MM.1S (cell line): ENCODE results near the gene ATG2B.

ENCODE experiments used
- DNase-seq: peaks from one replicate; pipeline ENCODE4 v3.0.0-alpha.2; 2015
- H2AFZ ChIP-seq: fragments of 300-600 bp; sonication (generic); 2 replicates; pipeline ENCODE4 v1.6.0; 2016; ENCODE audit warnings: antibody characterized with exemption, low read length
- H3F3A ChIP-seq: fragments of 300-600 bp; sonication (generic); 2 replicates; pipeline ENCODE4 v1.6.1; 2016; ENCODE audit warnings: mild to moderate bottlenecking, antibody characterized with exemption, low read length, moderate library complexity, mixed read lengths; ENCODE audit not compliant: insufficient read depth
- H3K27ac ChIP-seq: fragments of 300-600 bp; sonication (generic); 2 replicates; pipeline ENCODE4 v1.5.1; 2016; ENCODE audit warnings: mild to moderate bottlenecking, low read length
- H3K27me3 ChIP-seq: fragments of 300-600 bp; sonication (generic); replicated peaks from 2 replicates; pipeline ENCODE4 v1.6.0; 2016; ENCODE audit warnings: low read length; ENCODE audit not compliant: insufficient read depth
- H3K36me3 ChIP-seq: fragments of 300-600 bp; sonication (generic); replicated peaks from 2 replicates; pipeline ENCODE4 v1.6.1; 2016; ENCODE audit warnings: mild to moderate bottlenecking, low read length, mixed read lengths; ENCODE audit not compliant: insufficient read depth
- H3K4me1 ChIP-seq: fragments of 300-600 bp; sonication (generic); 2 replicates; pipeline ENCODE4 v1.6.1; 2016; ENCODE audit warnings: low read length, mixed read lengths
- H3K4me2 ChIP-seq: fragments of 300-600 bp; sonication (generic); 2 replicates; pipeline ENCODE4 v1.6.0; 2016; ENCODE audit warnings: low read depth, low read length
- H3K4me3 ChIP-seq: fragments of 300-600 bp; sonication (generic); 2 replicates; pipeline ENCODE4 v1.5.1; 2016; ENCODE audit warnings: low read length, mixed read lengths
- H3K79me2 ChIP-seq: fragments of 300-600 bp; sonication (generic); 2 replicates; pipeline ENCODE4 v1.6.1; 2016; ENCODE audit warnings: mixed run types, low read length, mixed read lengths
- H3K9ac ChIP-seq: fragments of 300-600 bp; sonication (generic); 2 replicates; pipeline ENCODE4 v1.6.1; 2016; ENCODE audit warnings: low read length, mixed read lengths
- H3K9me2 ChIP-seq: fragments of 300-600 bp; sonication (generic); replicated peaks from 2 replicates; pipeline ENCODE4 v1.6.1; 2016; ENCODE audit warnings: mild to moderate bottlenecking, low read length, mixed read lengths; ENCODE audit not compliant: insufficient read depth
- H3K9me3 ChIP-seq: fragments of 300-600 bp; sonication (generic); replicated peaks from 2 replicates; pipeline ENCODE4 v1.6.1; 2016; ENCODE audit warnings: mild to moderate bottlenecking, low read length, mixed read lengths; ENCODE audit not compliant: insufficient read depth
- H4K20me1 ChIP-seq: fragments of 300-600 bp; sonication (generic); 2 replicates; pipeline ENCODE4 v1.6.1; 2016; ENCODE audit warnings: mild to moderate bottlenecking, low read length, moderate library complexity, mixed read lengths; ENCODE audit not compliant: insufficient read depth
- CTCF ChIP-seq: fragments of 300-600 bp; sonication (generic); IDR thresholded peaks from 2 replicates; pipeline ENCODE4 v1.5.1; 2016; ENCODE audit warnings: antibody characterized with exemption, low read length, mixed read lengths
- EZH2 ChIP-seq: fragments of 300-600 bp; sonication (generic); optimal IDR thresholded peaks from 2 replicates; pipeline ENCODE3; 2017; ENCODE audit warnings: low read depth, mild to moderate bottlenecking, antibody characterized with exemption, low read length, mixed read lengths
- EZH2phosphoT487 ChIP-seq: fragments of 300-600 bp; sonication (generic); IDR thresholded peaks from 2 replicates; pipeline ENCODE4 v1.6.1; 2018; ENCODE audit warnings: antibody characterized with exemption, low read length

The ATG2B gene, protein sequence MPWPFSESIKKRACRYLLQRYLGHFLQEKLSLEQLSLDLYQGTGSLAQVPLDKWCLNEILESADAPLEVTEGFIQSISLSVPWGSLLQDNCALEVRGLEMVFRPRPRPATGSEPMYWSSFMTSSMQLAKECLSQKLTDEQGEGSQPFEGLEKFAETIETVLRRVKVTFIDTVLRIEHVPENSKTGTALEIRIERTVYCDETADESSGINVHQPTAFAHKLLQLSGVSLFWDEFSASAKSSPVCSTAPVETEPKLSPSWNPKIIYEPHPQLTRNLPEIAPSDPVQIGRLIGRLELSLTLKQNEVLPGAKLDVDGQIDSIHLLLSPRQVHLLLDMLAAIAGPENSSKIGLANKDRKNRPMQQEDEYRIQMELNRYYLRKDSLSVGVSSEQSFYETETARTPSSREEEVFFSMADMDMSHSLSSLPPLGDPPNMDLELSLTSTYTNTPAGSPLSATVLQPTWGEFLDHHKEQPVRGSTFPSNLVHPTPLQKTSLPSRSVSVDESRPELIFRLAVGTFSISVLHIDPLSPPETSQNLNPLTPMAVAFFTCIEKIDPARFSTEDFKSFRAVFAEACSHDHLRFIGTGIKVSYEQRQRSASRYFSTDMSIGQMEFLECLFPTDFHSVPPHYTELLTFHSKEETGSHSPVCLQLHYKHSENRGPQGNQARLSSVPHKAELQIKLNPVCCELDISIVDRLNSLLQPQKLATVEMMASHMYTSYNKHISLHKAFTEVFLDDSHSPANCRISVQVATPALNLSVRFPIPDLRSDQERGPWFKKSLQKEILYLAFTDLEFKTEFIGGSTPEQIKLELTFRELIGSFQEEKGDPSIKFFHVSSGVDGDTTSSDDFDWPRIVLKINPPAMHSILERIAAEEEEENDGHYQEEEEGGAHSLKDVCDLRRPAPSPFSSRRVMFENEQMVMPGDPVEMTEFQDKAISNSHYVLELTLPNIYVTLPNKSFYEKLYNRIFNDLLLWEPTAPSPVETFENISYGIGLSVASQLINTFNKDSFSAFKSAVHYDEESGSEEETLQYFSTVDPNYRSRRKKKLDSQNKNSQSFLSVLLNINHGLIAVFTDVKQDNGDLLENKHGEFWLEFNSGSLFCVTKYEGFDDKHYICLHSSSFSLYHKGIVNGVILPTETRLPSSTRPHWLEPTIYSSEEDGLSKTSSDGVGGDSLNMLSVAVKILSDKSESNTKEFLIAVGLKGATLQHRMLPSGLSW (N-terminal part only)

GRCh38 chr14:96362965-96363750, at the start of gene ATG2B, which contains the start of gene GSKIP:
Gene ATG2B (minus strand): TSS chr14:96363341. CDS start chr14:96362976, 365 bp downstream.
Gene GSKIP (plus strand): TSS chr14:96363526. CDS start chr14:96382248, 18,722 bp downstream.
- Histone ChIP-seq H3K4me3 (peak within 1 kb of the TSS; percentile 73), H3K9me2 (no peaks in the 10 kb centered on the region), H3K27me3 (no peaks in the 10 kb centered on the region), H4K20me1 (no peaks in the 10 kb centered on the region), H2AFZ (peak within 1 kb of the TSS; percentile 58), H3K9ac (peak within 1 kb of the TSS; percentile 76), H3K4me1 (peaks cover 5% of the 10 kb centered on the region; the same call in 1 of the 2 replicates), H3K36me3 (no peaks in the 10 kb centered on the region), H3K9me3 (no peaks in the 10 kb centered on the region), H3K27ac (peak within 1 kb of the TSS; percentile 65), H3F3A (no peaks in the 10 kb centered on the region), H3K4me2 (peak within 1 kb of the TSS; percentile 70), H3K79me2 (peaks cover 48% of the 10 kb centered on the region)
- TF ChIP-seq CTCF (no peak), EZH2phosphoT487 (no peak), EZH2 (no peak)
- peak; percentile 79 for DNase-seq

- no peak for TF ChIP-seq CTCF
- TF ChIP-seq EZH2 = no peak
- TF ChIP-seq EZH2phosphoT487 = no peak
- no peaks in the 10 kb centered on the region for H3K79me2 ChIP-seq
- H2AFZ ChIP-seq = no peak overlapping the region
- no peak for DNase-seq
- H3K4me3 ChIP-seq = no peak overlapping the region
- no peaks in the 10 kb centered on the region for H4K20me1 ChIP-seq
- no peak overlapping the region for H3K4me2 ChIP-seq
- H3F3A ChIP-seq = no peaks in the 10 kb centered on the region
- no peaks in the 10 kb centered on the region for H3K9me3 ChIP-seq
- no peaks in the 10 kb centered on the region for H3K4me1 ChIP-seq
- H3K27ac ChIP-seq = no peak overlapping the region
- no peaks in the 10 kb centered on the region for H3K27me3 ChIP-seq
- no peak overlapping the region for H3K9ac ChIP-seq
- H3K9me2 ChIP-seq = no peaks in the 10 kb centered on the region
- H3K36me3 ChIP-seq = no peaks in the 10 kb centered on the region
Observed at GRCh38 chr14:96410119-96410518, 47.0 kb upstream of the ATG2B start.

- Histone ChIP-seq H3K4me2 (no peak overlapping the region), H2AFZ (no peak overlapping the region), H3K27me3 (no peaks in the 10 kb centered on the region), H3K9ac (no peak overlapping the region), H3K27ac (no peak overlapping the region), H3K4me3 (no peak overlapping the region), H3F3A (no peaks in the 10 kb centered on the region), H3K9me3 (no peaks in the 10 kb centered on the region), H3K36me3 (no peaks in the 10 kb centered on the region), H3K4me1 (no peaks in the 10 kb centered on the region), H4K20me1 (no peaks in the 10 kb centered on the region), H3K9me2 (no peaks in the 10 kb centered on the region), H3K79me2 (no peaks in the 10 kb centered on the region)
- TF ChIP-seq CTCF (no peak), EZH2phosphoT487 (no peak), EZH2 (no peak)
- DNase-seq = no peak
Observed at GRCh38 chr14:96409701-96410100, 46.6 kb upstream of the ATG2B start.
